Skeletal muscle cell (primary cell): ENCODE measurements around the gene MRPS10.

Experiments
- DNase-seq: peaks from one replicate; pipeline ENCODE4 v3.0.0-alpha.2; 2010; ENCODE audit warnings: low read depth
- H3K4me3 ChIP-seq: 2 replicates; pipeline ENCODE4 v1.5.1; 2011; ENCODE audit warnings: low read depth, mild to moderate bottlenecking, control low read depth, low read length, moderate library complexity

Gene MRPS10

DNA sequence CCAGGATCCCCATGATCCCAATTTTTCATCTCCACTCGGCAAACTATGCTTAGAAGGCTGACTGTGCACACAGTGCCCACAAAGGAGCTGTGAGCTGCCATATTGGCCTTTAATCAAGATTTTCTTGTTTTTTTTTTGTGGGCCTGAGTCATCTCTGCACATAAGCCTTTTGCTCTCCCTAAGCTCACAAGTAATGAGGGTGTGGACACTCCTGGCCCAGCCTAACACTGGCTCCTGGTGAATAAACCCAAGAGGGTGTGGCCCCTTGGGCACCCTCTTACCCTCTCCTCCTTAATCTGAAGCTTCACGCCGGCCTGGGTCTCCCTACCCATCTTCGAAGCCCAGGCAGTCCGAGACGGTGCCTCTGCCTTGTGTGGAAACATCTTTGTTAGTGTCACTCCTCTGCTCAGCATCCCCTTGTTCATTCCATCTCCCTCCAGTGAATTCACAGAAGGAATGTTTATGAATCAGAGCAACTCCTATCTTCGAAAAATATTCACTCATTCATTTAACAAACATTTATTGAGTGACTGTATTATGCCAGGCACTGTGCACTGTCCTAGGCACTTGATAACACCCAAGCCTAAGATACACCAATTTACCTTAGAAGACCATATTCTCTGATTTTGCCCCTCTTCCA, 22.2 kb upstream of the MRPS10 start:
- no peak for DNase-seq
- no peak overlapping the region for H3K4me3 ChIP-seq

GRCh38 chr6:42239333-42239732, 21.7 kb upstream of the MRPS10 start:
- no peak for DNase-seq
- no peak overlapping the region for H3K4me3 ChIP-seq

- no peak for DNase-seq
- no peak overlapping the region for H3K4me3 ChIP-seq
Observed at GRCh38 chr6:42237857-42238256, 20.2 kb upstream of the MRPS10 start.

GRCh38 chr6:42236682-42237473, 19.2 kb upstream of the MRPS10 start:
- DNase-seq: no peak
- no peak overlapping the region for H3K4me3 ChIP-seq

DNA sequence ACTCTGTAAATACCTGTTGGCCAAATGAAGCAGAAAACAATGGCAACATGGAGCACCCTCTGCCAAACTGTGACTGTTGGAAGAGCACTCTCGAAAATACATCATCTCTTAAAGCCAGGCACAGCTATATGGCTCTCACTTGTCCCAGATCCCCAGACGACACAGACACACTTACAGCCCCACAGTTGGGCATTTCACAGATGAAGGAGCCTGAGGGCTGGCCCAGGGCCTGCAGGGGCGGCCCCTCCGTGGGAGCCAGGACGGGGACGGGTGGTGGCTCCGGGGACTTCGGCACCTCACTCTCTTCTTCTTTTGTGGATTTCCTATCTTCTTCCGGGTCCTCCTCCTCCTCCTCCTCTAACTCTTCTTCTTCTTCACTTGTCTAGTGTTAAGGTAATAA, 18.4 kb upstream of the MRPS10 start:
- DNase-seq: no peak

GRCh38 chr6:42232035-42232434, 14.4 kb upstream of the MRPS10 start:
- DNase-seq: no peak

More for the DNA sequence above, 18.4 kb upstream of the MRPS10 start:
- H3K4me3 ChIP-seq: no peak overlapping the region

GRCh38 chr6:42230345-42231321, 13.0 kb upstream of the MRPS10 start:
- DNase-seq: no peak
- H3K4me3 ChIP-seq: no peak overlapping the region

More at GRCh38 chr6:42232035-42232434, 14.4 kb upstream of the MRPS10 start:
- H3K4me3 ChIP-seq: no peak overlapping the region

DNA sequence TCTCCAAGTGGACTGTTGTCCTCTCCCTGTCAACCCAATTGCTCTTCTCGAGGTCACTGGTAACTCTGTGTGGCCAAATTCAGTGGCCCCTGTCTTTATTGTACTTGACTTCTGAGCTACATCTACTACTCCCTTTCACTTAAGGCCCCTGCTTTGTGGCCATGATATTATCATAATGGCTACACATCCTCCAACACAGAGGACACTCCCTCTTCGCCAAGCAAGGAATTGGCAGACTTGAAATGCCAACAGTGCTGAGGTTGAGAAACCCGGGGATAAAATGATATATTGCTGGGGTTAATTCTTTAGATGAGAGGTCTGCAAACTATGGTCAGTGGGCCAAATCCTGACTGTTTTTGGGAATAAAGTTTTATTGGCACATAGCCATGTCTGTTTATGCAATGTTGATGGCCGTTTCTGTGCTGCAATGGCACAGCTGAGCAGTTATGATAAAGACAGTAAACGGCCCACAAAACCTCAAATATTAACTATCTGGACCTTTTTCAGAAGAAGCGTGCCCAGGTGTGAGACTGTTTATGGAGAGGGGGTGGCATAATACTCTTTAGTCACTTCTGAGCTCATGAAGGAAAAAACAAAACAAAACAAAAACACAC, 12.0 kb upstream of the MRPS10 start:
- DNase-seq: no peak
- no peak overlapping the region for H3K4me3 ChIP-seq

- no peak for DNase-seq
- no peak overlapping the region for H3K4me3 ChIP-seq
Observed at GRCh38 chr6:42228305-42228704, 10.6 kb upstream of the MRPS10 start.

DNA sequence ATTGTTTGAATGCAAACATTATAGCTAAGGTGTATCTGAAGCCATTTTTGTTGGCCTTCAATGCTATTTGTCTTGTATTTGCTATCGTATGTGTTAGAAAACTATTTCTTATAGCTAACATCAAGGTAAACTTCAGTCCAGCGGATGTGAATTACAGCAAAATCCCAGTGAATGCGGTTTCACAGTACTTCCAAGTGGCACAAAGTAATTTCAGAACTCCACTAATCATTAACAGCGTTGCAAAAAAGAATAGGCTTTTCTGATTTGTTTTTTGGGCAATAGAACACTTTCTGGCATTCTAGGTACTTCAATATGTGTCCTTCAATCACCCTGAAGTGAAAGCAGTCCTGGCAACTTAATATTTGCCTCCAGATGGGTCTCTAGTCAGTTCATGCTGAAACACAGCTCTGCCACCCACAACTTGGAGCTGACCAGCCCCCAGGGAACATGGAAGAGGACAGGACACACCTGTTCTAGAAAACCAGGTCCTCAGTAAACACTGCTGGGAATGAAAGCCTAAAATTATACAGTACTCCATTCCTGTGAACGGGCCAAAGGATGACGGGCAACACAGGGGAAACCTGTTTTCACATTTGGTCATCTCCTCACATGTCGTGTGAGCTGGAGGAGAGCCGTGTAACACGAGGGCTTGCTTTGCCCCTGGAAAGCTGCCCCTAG, 9.7 kb upstream of the MRPS10 start:
- H3K4me3 ChIP-seq: no peak overlapping the region
- DNase-seq: no peak

GRCh38 chr6:42226645-42227143, 9.0 kb upstream of the MRPS10 start:
- no peak overlapping the region for H3K4me3 ChIP-seq
- no peak for DNase-seq

DNA sequence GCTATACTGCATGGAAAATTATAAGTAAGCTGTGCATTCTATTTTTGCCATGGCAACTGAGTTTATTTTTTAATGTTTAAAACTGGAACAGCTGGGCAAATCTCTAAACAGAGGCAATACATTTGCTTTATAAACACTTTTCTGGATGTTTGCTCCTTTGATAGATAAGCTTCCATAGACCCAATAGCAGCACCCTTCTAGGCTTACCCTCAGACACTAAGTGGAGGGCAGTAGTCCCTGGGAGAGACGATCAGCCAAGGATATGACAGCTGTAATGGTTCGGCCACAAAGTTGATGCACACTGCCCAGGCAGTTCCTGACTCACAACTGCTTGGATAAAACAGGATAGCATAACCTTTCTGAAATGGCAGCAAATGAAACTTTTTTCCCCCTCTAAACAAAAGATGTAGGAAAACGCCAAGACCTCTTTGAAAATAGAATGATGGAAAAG, 8.5 kb upstream of the MRPS10 start:
- no peak overlapping the region for H3K4me3 ChIP-seq
- no peak for DNase-seq

GRCh38 chr6:42225419-42225818, 7.8 kb upstream of the MRPS10 start:
- DNase-seq: no peak
- H3K4me3 ChIP-seq: no peak overlapping the region

GRCh38 chr6:42225029-42225339, 7.3 kb upstream of the MRPS10 start:
- no peak overlapping the region for H3K4me3 ChIP-seq
- no peak for DNase-seq

GRCh38 chr6:42224222-42225028, 6.8 kb upstream of the MRPS10 start:
- DNase-seq: peak; percentile 67
- no peak overlapping the region for H3K4me3 ChIP-seq

GRCh38 chr6:42222448-42222847, 4.8 kb upstream of the MRPS10 start:
- H3K4me3 ChIP-seq: no peak overlapping the region
- DNase-seq: no peak

GRCh38 chr6:42221546-42221945, 3.9 kb upstream of the MRPS10 start:
- H3K4me3 ChIP-seq: no peak overlapping the region
- no peak for DNase-seq

GRCh38 chr6:42220807-42221206, 3.1 kb upstream of the MRPS10 start:
- H3K4me3 ChIP-seq: no peak overlapping the region
- DNase-seq: no peak
